Sigmoid colon (tissue), 4 donors: ENCODE measurements around the gene SLC25A38.

ENCODE experiments used
- CTCF ChIP-seq, 4 experiments: fragments of 450-650 bp in 3 of 4; fragments of 200-600 bp in 1 of 4; IDR thresholded peaks; one replicate each; pipeline ENCODE4 v1.5.1; 2016 to 2019; ENCODE audit warnings: antibody characterized with exemption in 4 of 4, mild to moderate bottlenecking in 3 of 4, moderate library complexity in 2 of 4
- POLR2A ChIP-seq, 2 donors: fragments of 450-650 bp; IDR thresholded peaks; one replicate each; pipeline ENCODE4 v1.6.1; 2016; ENCODE audit warnings: antibody characterized with exemption in 2 of 2, mild to moderate bottlenecking in 2 of 2, moderate library complexity in 2 of 2
- POLR2AphosphoS5 ChIP-seq, 4 donors: sonication (generic); formaldehyde crosslinking; IDR thresholded peaks; one replicate each; pipeline ENCODE4 v1.6.1; 2017; ENCODE audit warnings: antibody characterized with exemption in 4 of 4

DNA sequence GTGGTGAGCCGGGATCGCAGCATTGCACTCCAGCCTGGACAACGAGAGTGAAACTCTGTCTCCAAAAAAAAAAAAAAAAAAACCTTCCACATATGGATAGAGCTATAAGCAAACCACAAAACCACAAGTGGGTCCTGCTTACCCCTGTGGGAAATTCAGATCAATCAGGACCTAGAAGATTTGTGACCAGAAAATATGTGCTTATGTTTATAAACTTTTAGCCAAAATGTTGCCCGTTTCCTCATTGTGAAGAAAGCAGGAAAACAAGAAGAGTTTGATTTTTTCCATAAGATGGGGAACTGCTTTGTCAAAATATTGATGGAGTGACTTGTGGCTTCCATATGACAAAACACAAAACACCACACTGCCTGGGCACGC, 3.4 kb upstream of the SLC25A38 start:
- TF ChIP-seq CTCF (IDR thresholded peaks at IDR 0.05), result no peak
- TF ChIP-seq POLR2A (IDR thresholded peaks at IDR 0.05), result no peak
- no peak for TF ChIP-seq POLR2AphosphoS5 (IDR thresholded peaks at IDR 0.05)
